HG02970 (cell line): Measurements from ENCODE around the gene GPR55.
A peak's percentile ranks its signal among the peaks of the same experiment; 100 is the strongest.
"Not testable (repeated sequence)": the region's sequence is repeated elsewhere in the genome, so short reads cannot be mapped to it uniquely, and the experiment has no call there.

Experiments used
- ATAC-seq: cut with Tn5 transposase; IDR thresholded peaks from one replicate; pipeline ENCODE4 v1.9.1; 2021; ENCODE audit warnings: mild to moderate bottlenecking, moderate library complexity, moderate number of reproducible peaks; ENCODE audit not compliant: unreplicated experiment, low FRiP score

The GPR55 gene

GRCh38 chr2:230924470-230925341 is at the start of gene GPR55:
GPR55 (minus strand) TSS chr2:230925242; CDS start chr2:230910962, 14,280 bp downstream.
- peak; percentile 33 for ATAC-seq

GRCh38 chr2:230974096-230974913 is 49.3 kb upstream of the GPR55 start:
- ATAC-seq = peak; percentile 76

GRCh38 chr2:230972046-230972445 is 47.0 kb upstream of the GPR55 start:
- ATAC-seq = no peak

- no peak for ATAC-seq
These were observed 44.6 kb upstream of the GPR55 start for GRCh38 chr2:230969659-230970015.

- no peak for ATAC-seq
These were observed 44.0 kb upstream of the GPR55 start for GRCh38 chr2:230968921-230969658.

- not testable (repeated sequence) for ATAC-seq
These were observed 43.3 kb upstream of the GPR55 start for GRCh38 chr2:230968314-230968713.

GRCh38 chr2:230967113-230967512 is 42.1 kb upstream of the GPR55 start:
- no peak for ATAC-seq

- ATAC-seq = no peak
These were observed 39.2 kb upstream of the GPR55 start for GRCh38 chr2:230964136-230964730.

GRCh38 chr2:230961091-230961491 is 36.0 kb upstream of the GPR55 start:
- no peak for ATAC-seq

GRCh38 chr2:230960026-230960425 is 35.0 kb upstream of the GPR55 start:
- no peak for ATAC-seq

GRCh38 chr2:230958820-230959756 is 34.0 kb upstream of the GPR55 start:
- ATAC-seq = no peak

- ATAC-seq = no peak
These were observed 32.8 kb upstream of the GPR55 start for GRCh38 chr2:230957756-230958391.

- ATAC-seq = peak; percentile 58
These were observed 32.0 kb upstream of the GPR55 start for GRCh38 chr2:230956827-230957755.

GRCh38 chr2:230955163-230955737 is 30.2 kb upstream of the GPR55 start:
- ATAC-seq = no peak

GRCh38 chr2:230954746-230955145 is 29.7 kb upstream of the GPR55 start:
- ATAC-seq = no peak

GRCh38 chr2:230953845-230954244 is 28.8 kb upstream of the GPR55 start:
- ATAC-seq = no peak

GRCh38 chr2:230952226-230952956 is 27.3 kb upstream of the GPR55 start:
- ATAC-seq = no peak
